ENCODE results near the gene SRPX. TPM values are rescaled to one million over a fixed set of nuclear protein-coding genes. Genes with fewer than 3 reads are reported as not detected.

The SRPX gene, protein sequence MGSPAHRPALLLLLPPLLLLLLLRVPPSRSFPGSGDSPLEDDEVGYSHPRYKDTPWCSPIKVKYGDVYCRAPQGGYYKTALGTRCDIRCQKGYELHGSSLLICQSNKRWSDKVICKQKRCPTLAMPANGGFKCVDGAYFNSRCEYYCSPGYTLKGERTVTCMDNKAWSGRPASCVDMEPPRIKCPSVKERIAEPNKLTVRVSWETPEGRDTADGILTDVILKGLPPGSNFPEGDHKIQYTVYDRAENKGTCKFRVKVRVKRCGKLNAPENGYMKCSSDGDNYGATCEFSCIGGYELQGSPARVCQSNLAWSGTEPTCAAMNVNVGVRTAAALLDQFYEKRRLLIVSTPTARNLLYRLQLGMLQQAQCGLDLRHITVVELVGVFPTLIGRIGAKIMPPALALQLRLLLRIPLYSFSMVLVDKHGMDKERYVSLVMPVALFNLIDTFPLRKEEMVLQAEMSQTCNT
- total RNA-seq, result 10 to 100 TPM in 2 of 3 donors, 1 to 10 TPM in 1; 6.3 to 50.7 (median 32.6) TPM
- long read RNA-seq, donor 1, transcript SRPX-206 (9 exons, 1,842 nt), result minor isoform, 21 of 116 reads
- long read RNA-seq, donor 1, transcript SRPX-201 (10 exons, 1,874 nt), result major isoform, 80 of 116 reads
- long read RNA-seq, donor 1, partial matches to known transcripts, result 8 of 116 reads
- long read RNA-seq, donor 1, other reads (novel, unspliced or antisense), result 5 of 116 reads
- long read RNA-seq, donor 2, transcript SRPX-206 (9 exons, 1,842 nt), result minor isoform, 9 of 73 reads
- long read RNA-seq, donor 2, transcript SRPX-201 (10 exons, 1,874 nt), result major isoform, 56 of 73 reads
- long read RNA-seq, donor 2, partial matches to known transcripts, result 1 of 73 reads
- long read RNA-seq, donor 2, other reads (novel, unspliced or antisense), result 6 of 73 reads

DNA sequence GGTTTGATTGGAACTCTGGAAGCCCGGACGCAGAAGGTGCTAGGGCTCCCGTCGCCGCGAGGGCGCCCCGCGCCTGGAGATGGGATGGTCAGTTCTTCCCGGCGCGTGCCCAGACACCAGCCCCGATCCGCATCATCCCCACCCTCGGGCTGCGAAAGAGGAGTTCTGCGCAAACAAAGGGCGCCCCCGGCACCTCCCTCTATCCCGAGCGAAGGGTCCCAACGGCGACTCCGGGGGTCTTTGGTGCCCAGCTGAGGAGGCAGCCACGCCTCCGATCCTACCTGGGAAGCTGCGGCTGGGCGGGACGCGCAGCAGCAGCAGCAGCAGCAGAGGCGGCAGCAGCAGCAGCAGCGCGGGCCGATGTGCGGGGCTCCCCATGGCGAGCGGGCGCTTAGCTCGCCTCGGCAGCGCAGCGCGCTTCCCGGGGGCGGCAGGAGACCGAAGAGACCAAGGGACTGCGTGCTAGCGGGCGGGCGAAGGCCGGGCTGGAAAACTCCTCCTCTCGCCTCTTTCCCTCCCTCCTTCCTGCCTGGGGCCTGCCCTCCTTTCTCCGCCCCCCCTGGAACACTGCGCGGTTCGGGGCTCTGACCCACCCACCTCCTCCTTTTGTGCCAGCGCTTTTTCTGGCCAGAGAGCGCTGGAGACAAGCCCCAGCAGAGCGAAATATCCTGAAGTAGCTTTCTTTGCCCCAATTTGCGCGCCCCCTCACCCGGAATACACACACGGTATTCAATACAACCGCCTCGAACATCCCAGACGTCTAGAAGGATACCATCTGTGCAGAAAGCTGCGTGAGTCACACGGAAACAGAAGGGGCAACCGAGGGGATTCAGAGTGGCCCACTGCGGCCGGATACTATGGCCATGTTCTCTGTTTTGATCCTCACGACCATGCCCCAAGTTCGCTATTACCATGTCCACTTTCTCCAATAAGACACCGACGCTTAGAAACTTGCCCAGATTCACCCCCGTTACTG, at the start of gene SRPX:
TSS of gene SRPX (minus strand) at position 457 of the 976 bp plus-strand sequence. CDS start at position 378, 79 bp downstream.
- TF ChIP-seq CTCF (IDR thresholded peaks at IDR 0.05), result no peak
- Histone ChIP-seq H3K36me3 (ENCODE audit: low read depth) (no peaks in the 10 kb centered on the region), H3K4me1 (ENCODE audit: low read depth) (no peaks in the 10 kb centered on the region), H3K9me3 (no peaks in the 10 kb centered on the region), H3K4me3 (no peak within 1 kb of the TSS)
- intact Hi-C loops (cut with DNase I, micrococcal nuclease), result no loop called here
- DNase-seq (peak in 1 of 3 donors; percentile 29), ATAC-seq (peak; percentile 48)

- no peaks in the 10 kb centered on the region for H3K9me3 ChIP-seq
- TF ChIP-seq CTCF (IDR thresholded peaks at IDR 0.05), result no peak
- DNase-seq (no peak), ATAC-seq (no peak)
- H3K4me1 ChIP-seq (ENCODE audit: low read depth), result no peaks in the 10 kb centered on the region
- intact Hi-C loops (cut with DNase I, micrococcal nuclease), result no loop called here
- H3K4me3 ChIP-seq, result no peak overlapping the region
- no peaks in the 10 kb centered on the region for H3K36me3 ChIP-seq (ENCODE audit: low read depth)
Measured at GRCh38 chrX:38268011-38268410, 47.3 kb upstream of the SRPX start.

DNA sequence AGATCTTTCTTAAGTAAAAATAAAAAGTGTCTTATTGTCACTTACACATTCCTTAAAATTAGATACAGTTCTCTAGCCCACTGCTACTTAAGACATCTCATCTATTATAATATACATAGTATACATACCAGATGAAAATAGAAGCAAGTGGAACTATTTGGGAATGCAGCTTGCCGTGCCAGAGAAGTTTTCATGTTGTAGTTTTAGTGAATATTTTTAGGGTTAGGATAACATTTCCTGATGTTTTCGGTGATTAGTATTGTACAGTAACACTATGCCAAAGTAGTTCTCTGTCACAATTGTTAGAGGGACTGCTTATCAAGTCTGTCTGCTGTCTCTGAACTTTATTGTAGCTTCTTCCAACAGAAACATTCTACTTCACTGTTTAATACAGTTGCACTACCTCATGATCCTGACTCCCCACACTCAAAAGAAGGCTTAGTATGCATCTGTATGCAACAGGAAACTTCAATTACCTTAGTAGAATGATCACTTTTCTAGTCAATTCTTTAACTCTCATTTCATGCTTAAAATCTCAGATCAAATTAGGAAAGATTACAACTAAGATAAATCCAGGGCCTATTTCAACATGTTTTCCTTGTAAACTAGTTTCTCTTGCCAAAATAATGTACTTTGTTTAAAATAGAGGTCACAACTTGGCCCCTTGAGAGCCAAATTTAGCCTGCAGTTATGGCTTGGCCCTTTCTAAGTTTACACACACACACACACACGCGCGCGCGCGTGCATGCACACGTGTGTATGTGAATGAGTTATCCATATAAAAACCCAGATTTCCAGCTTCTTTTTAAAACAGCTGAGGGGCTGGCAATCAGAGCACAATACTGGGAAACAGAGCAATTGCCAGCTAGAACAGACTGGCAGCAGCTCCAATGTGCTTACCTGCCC, 42.3 kb upstream of the SRPX start:
- Histone ChIP-seq H3K4me3 (no peak overlapping the region), H3K4me1 (ENCODE audit: low read depth) (no peaks in the 10 kb centered on the region), H3K9me3 (no peaks in the 10 kb centered on the region), H3K36me3 (ENCODE audit: low read depth) (no peaks in the 10 kb centered on the region)
- intact Hi-C loops (cut with DNase I, micrococcal nuclease), result no loop called here
- ATAC-seq, result no peak
- TF ChIP-seq CTCF (IDR thresholded peaks at IDR 0.05), result no peak
- DNase-seq, result no peak

GRCh38 chrX:38260231-38260630, 39.6 kb upstream of the SRPX start:
- Histone ChIP-seq H3K9me3 (no peaks in the 10 kb centered on the region), H3K4me3 (no peak overlapping the region), H3K4me1 (ENCODE audit: low read depth) (no peaks in the 10 kb centered on the region), H3K36me3 (ENCODE audit: low read depth) (no peaks in the 10 kb centered on the region)
- peak; percentile 66 for ATAC-seq
- peak in 1 of 3 donors; percentile 49 for DNase-seq
- TF ChIP-seq CTCF (IDR thresholded peaks at IDR 0.05), result no peak
- intact Hi-C loops (cut with DNase I, micrococcal nuclease), result no loop called here
